ENCODE measurements around the gene KCNIP1. TPM values are rescaled to one million over a fixed set of nuclear protein-coding genes. Genes with fewer than 3 reads are reported as not detected.
A peak's percentile ranks its signal among the peaks of the same experiment; 100 is the strongest.

KCNIP1 gene
- total RNA-seq, 2 donors from 2014 or later = not detected

- no peak overlapping the region for H3K4me3 Mint-ChIP-seq
These were observed 197.5 kb downstream of the KCNIP1 start for GRCh38 chr5:170701334-170701733.

GRCh38 chr5:170704417-170705192 is 200.8 kb downstream of the KCNIP1 start:
- Histone ChIP-seq H3K9ac (ENCODE audit: extremely low read depth, low read length, poor library complexity, severe bottlenecking) (no peak overlapping the region), H3K27me3 (ENCODE audit: control insufficient read depth, insufficient read depth, low read length, poor library complexity, severe bottlenecking) (no peaks in the 10 kb centered on the region), H3K27ac (ENCODE audit: low read depth, low read length) (no peak overlapping the region), H3K9me3 (ENCODE audit: control insufficient read depth, low read length) (no peaks in the 10 kb centered on the region), H3K36me3 (ENCODE audit: control insufficient read depth, insufficient read depth, low read length) (no peaks in the 10 kb centered on the region), H3K4me3 (ENCODE audit: low read length) (no peak overlapping the region), H3K4me1 (ENCODE audit: control insufficient read depth, insufficient read depth, low read length) (no peaks in the 10 kb centered on the region)
- Mint-ChIP-seq H3K27ac (no peak overlapping the region), H3K4me3 (no peak overlapping the region), H3K9me3 (peaks cover 1% of the 10 kb centered on the region), H3K36me3 (ENCODE audit: low read depth) (no peaks in the 10 kb centered on the region), H3K4me1 (no peaks in the 10 kb centered on the region), H3K27me3 (ENCODE audit: insufficient read depth) (no peaks in the 10 kb centered on the region)
- TF ChIP-seq CTCF (conservative IDR thresholded peaks at IDR 0.05) = no peak
- 86 to 88% methylated on average over 2 to 7 of the region's 8 CpGs for WGBS, 2 experiments (ENCODE audit: insufficient coverage in 1 of 2, insufficient read length in 1 of 2)
- no peak for DNase-seq

More at GRCh38 chr5:170701334-170701733, 197.5 kb downstream of the KCNIP1 start:
- no peaks in the 10 kb centered on the region for H3K27me3 ChIP-seq (ENCODE audit: control insufficient read depth, insufficient read depth, low read length, poor library complexity, severe bottlenecking)
- H3K27me3 Mint-ChIP-seq (ENCODE audit: insufficient read depth) = peaks cover 8% of the 10 kb centered on the region
- no peak for TF ChIP-seq CTCF (conservative IDR thresholded peaks at IDR 0.05)
- no peaks in the 10 kb centered on the region for H3K36me3 Mint-ChIP-seq (ENCODE audit: low read depth)
- no peaks in the 10 kb centered on the region for H3K9me3 Mint-ChIP-seq
- H3K27ac ChIP-seq (ENCODE audit: low read depth, low read length) = no peak overlapping the region
- no peaks in the 10 kb centered on the region for H3K36me3 ChIP-seq (ENCODE audit: control insufficient read depth, insufficient read depth, low read length)
- H3K27ac Mint-ChIP-seq = no peak overlapping the region
- no peaks in the 10 kb centered on the region for H3K4me1 ChIP-seq (ENCODE audit: control insufficient read depth, insufficient read depth, low read length)
- H3K4me3 ChIP-seq (ENCODE audit: low read length) = no peak overlapping the region
- 82 to 88% methylated on average over 5 to 6 of the region's 6 CpGs for WGBS, 2 experiments (ENCODE audit: insufficient coverage in 1 of 2, insufficient read length in 1 of 2)
- no peaks in the 10 kb centered on the region for H3K9me3 ChIP-seq (ENCODE audit: control insufficient read depth, low read length)
- no peak overlapping the region for H3K9ac ChIP-seq (ENCODE audit: extremely low read depth, low read length, poor library complexity, severe bottlenecking)
- DNase-seq = peak; percentile 65
- no peaks in the 10 kb centered on the region for H3K4me1 Mint-ChIP-seq

GRCh38 chr5:170709640-170710039 is 205.8 kb downstream of the KCNIP1 start:
- Mint-ChIP-seq H3K4me1 (no peaks in the 10 kb centered on the region), H3K36me3 (ENCODE audit: low read depth) (no peaks in the 10 kb centered on the region), H3K27me3 (ENCODE audit: insufficient read depth) (no peaks in the 10 kb centered on the region), H3K4me3 (no peak overlapping the region), H3K27ac (no peak overlapping the region), H3K9me3 (peaks cover 7% of the 10 kb centered on the region)
- Histone ChIP-seq H3K4me3 (ENCODE audit: low read length) (no peak overlapping the region), H3K36me3 (ENCODE audit: control insufficient read depth, insufficient read depth, low read length) (no peaks in the 10 kb centered on the region), H3K9ac (ENCODE audit: extremely low read depth, low read length, poor library complexity, severe bottlenecking) (no peak overlapping the region), H3K27ac (ENCODE audit: low read depth, low read length) (no peak overlapping the region), H3K4me1 (ENCODE audit: control insufficient read depth, insufficient read depth, low read length) (no peaks in the 10 kb centered on the region), H3K27me3 (ENCODE audit: control insufficient read depth, insufficient read depth, low read length, poor library complexity, severe bottlenecking) (no peaks in the 10 kb centered on the region), H3K9me3 (ENCODE audit: control insufficient read depth, low read length) (no peaks in the 10 kb centered on the region)
- TF ChIP-seq CTCF (conservative IDR thresholded peaks at IDR 0.05) = no peak
- no peak for DNase-seq
- 85 to 92% methylated on average over 6 of the region's 6 CpGs for WGBS, 2 experiments (ENCODE audit: insufficient coverage in 1 of 2, insufficient read length in 1 of 2)
